SK-N-SH treated with all-trans-retinoic acid at 6 μM for 48 hours (cell line): Measurements from ENCODE around the gene IRGM.
"Not testable (repeated sequence)": the region's sequence is repeated elsewhere in the genome, so short reads cannot be mapped to it uniquely, and the experiment has no call there.

Experiments
- ATAC-seq: fragments of 200-7000 bp; cut with Tn5 transposase; 3 replicates; pipeline ENCODE4 v1.9.1; 2020; ENCODE audit warnings: mild to moderate bottlenecking, moderate library complexity
- BACH2 ChIP-seq: fragments of 250-450 bp; sonication (Bioruptor Pico); IDR thresholded peaks from 2 replicates; pipeline ENCODE4 v1.9.0; 2021; ENCODE audit warnings: mild to moderate bottlenecking, borderline replicate concordance
- CSDC2 ChIP-seq: fragments of 250-450 bp; sonication (Bioruptor Pico); IDR thresholded peaks from 2 replicates; pipeline ENCODE4 v1.5.0; 2020; ENCODE audit warnings: mild to moderate bottlenecking, moderate library complexity
- CSRNP3 ChIP-seq: fragments of 250-450 bp; sonication (Bioruptor Pico); IDR thresholded peaks from 2 replicates; pipeline ENCODE4 v1.5.1; 2021; ENCODE audit warnings: mild to moderate bottlenecking, moderate library complexity
- ESRRG ChIP-seq: fragments of 250-450 bp; sonication (Bioruptor Pico); IDR thresholded peaks from 2 replicates; pipeline ENCODE4 v1.6.1; 2021; ENCODE audit warnings: mild to moderate bottlenecking
- GLIS3 ChIP-seq: fragments of 250-450 bp; sonication (Bioruptor Pico); IDR thresholded peaks from 2 replicates; pipeline ENCODE4 v1.5.0; 2020; ENCODE audit warnings: mild to moderate bottlenecking, moderate library complexity
- ISL1 ChIP-seq: fragments of 250-450 bp; sonication (Bioruptor Pico); IDR thresholded peaks from 2 replicates; pipeline ENCODE4 v2.1.2; 2022; ENCODE audit warnings: mild to moderate bottlenecking, moderate library complexity
- PPARA ChIP-seq: fragments of 250-450 bp; sonication (Bioruptor Pico); IDR thresholded peaks from 2 replicates; pipeline ENCODE4 v1.5.0; 2020; ENCODE audit warnings: mild to moderate bottlenecking, borderline replicate concordance
- RARB ChIP-seq: fragments of 250-450 bp; sonication (Bioruptor Pico); IDR thresholded peaks from 2 replicates; pipeline ENCODE4 v1.8.0; 2021; ENCODE audit warnings: mild to moderate bottlenecking, moderate library complexity
- SNAI2 ChIP-seq: fragments of 250-450 bp; sonication (Bioruptor Pico); IDR thresholded peaks from 2 replicates; pipeline ENCODE4 v1.5.0; 2020; ENCODE audit warnings: mild to moderate bottlenecking, moderate library complexity
- TOX ChIP-seq: fragments of 250-450 bp; sonication (Bioruptor Pico); IDR thresholded peaks from 2 replicates; pipeline ENCODE4 v1.8.0; 2021; ENCODE audit warnings: mild to moderate bottlenecking, moderate library complexity, borderline replicate concordance
- ZC3H10 ChIP-seq: fragments of 250-450 bp; sonication (Bioruptor Pico); IDR thresholded peaks from 2 replicates; pipeline ENCODE4 v1.5.1; 2021; ENCODE audit warnings: mild to moderate bottlenecking, moderate library complexity
- ZFP3 ChIP-seq: fragments of 250-450 bp; sonication (Bioruptor Pico); IDR thresholded peaks from 2 replicates; pipeline ENCODE4 v1.5.0; 2020; ENCODE audit warnings: mild to moderate bottlenecking, moderate library complexity
- ZFP30 ChIP-seq: fragments of 450-650 bp; formaldehyde crosslinking; IDR thresholded peaks from 2 replicates; pipeline ENCODE4 v1.5.0; 2022; ENCODE audit warnings: mild to moderate bottlenecking, moderate library complexity
- ZNF565 ChIP-seq: fragments of 450-650 bp; formaldehyde crosslinking; conservative IDR thresholded peaks from 2 replicates; pipeline ENCODE4 v1.5.0; 2020; ENCODE audit warnings: low read depth, mild to moderate bottlenecking, moderate library complexity
- ZNF70 ChIP-seq: fragments of 450-650 bp; formaldehyde crosslinking; IDR thresholded peaks from 2 replicates; pipeline ENCODE4 v1.5.0; 2020; ENCODE audit warnings: mild to moderate bottlenecking, moderate library complexity
- ZNF8 ChIP-seq: fragments of 450-650 bp; formaldehyde crosslinking; IDR thresholded peaks from 2 replicates; pipeline ENCODE4 v1.5.0; 2020; ENCODE audit warnings: mild to moderate bottlenecking, moderate library complexity
- TF ChIP-seq, protein P1 (sequence below): fragments of 250-450 bp; sonication (Bioruptor Pico); IDR thresholded peaks from 2 replicates; pipeline ENCODE4 v1.8.0; 2021; ENCODE audit warnings: low read depth, mild to moderate bottlenecking, moderate library complexity, borderline replicate concordance
- TF ChIP-seq, protein P2 (sequence below): fragments of 250-450 bp; sonication (Bioruptor Pico); IDR thresholded peaks from 2 replicates; pipeline ENCODE4 v1.5.1; 2020; ENCODE audit warnings: low read depth, mild to moderate bottlenecking, moderate library complexity
- TF ChIP-seq, protein P3 (sequence below): fragments of 250-450 bp; sonication (Bioruptor Pico); IDR thresholded peaks from 2 replicates; pipeline ENCODE4 v1.5.0; 2020; ENCODE audit warnings: mild to moderate bottlenecking, moderate library complexity
- TF ChIP-seq, protein P4 (sequence below): fragments of 250-450 bp; sonication (Bioruptor Pico); IDR thresholded peaks from 2 replicates; pipeline ENCODE4 v1.8.0; 2020; ENCODE audit warnings: mild to moderate bottlenecking, moderate library complexity, borderline replicate concordance

The IRGM gene

GRCh38 chr5:150836064-150836463 lies 10.3 kb upstream of the IRGM start:
- ATAC-seq: no peak
- TF ChIP-seq GLIS3 (no peak), ISL1 (CRISPR knock-in tag) (no peak), ZFP3 (CRISPR knock-in tag) (no peak), TOX (CRISPR knock-in tag) (no peak), ESRRG (CRISPR knock-in tag) (no peak), ZNF8 (CRISPR knock-in tag) (no peak), ZNF565 (CRISPR knock-in tag) (no peak), PPARA (CRISPR knock-in tag) (no peak), CSDC2 (no peak), ZFP30 (CRISPR knock-in tag) (no peak), SNAI2 (no peak), CSRNP3 (CRISPR knock-in tag) (no peak), ZC3H10 (CRISPR knock-in tag) (no peak)
- TF ChIP-seq, protein P1, sequence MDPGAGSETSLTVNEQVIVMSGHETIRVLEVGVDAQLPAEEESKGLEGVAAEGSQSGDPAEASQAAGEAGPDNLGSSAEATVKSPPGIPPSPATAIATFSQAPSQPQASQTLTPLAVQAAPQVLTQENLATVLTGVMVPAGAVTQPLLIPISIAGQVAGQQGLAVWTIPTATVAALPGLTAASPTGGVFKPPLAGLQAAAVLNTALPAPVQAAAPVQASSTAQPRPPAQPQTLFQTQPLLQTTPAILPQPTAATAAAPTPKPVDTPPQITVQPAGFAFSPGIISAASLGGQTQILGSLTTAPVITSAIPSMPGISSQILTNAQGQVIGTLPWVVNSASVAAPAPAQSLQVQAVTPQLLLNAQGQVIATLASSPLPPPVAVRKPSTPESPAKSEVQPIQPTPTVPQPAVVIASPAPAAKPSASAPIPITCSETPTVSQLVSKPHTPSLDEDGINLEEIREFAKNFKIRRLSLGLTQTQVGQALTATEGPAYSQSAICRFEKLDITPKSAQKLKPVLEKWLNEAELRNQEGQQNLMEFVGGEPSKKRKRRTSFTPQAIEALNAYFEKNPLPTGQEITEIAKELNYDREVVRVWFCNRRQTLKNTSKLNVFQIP (CRISPR knock-in tag): no peak
- TF ChIP-seq, protein P2, sequence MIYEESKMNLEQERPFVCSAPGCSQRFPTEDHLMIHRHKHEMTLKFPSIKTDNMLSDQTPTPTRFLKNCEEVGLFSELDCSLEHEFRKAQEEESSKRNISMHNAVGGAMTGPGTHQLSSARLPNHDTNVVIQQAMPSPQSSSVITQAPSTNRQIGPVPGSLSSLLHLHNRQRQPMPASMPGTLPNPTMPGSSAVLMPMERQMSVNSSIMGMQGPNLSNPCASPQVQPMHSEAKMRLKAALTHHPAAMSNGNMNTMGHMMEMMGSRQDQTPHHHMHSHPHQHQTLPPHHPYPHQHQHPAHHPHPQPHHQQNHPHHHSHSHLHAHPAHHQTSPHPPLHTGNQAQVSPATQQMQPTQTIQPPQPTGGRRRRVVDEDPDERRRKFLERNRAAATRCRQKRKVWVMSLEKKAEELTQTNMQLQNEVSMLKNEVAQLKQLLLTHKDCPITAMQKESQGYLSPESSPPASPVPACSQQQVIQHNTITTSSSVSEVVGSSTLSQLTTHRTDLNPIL (CRISPR knock-in tag): no peak
- TF ChIP-seq, protein P3, sequence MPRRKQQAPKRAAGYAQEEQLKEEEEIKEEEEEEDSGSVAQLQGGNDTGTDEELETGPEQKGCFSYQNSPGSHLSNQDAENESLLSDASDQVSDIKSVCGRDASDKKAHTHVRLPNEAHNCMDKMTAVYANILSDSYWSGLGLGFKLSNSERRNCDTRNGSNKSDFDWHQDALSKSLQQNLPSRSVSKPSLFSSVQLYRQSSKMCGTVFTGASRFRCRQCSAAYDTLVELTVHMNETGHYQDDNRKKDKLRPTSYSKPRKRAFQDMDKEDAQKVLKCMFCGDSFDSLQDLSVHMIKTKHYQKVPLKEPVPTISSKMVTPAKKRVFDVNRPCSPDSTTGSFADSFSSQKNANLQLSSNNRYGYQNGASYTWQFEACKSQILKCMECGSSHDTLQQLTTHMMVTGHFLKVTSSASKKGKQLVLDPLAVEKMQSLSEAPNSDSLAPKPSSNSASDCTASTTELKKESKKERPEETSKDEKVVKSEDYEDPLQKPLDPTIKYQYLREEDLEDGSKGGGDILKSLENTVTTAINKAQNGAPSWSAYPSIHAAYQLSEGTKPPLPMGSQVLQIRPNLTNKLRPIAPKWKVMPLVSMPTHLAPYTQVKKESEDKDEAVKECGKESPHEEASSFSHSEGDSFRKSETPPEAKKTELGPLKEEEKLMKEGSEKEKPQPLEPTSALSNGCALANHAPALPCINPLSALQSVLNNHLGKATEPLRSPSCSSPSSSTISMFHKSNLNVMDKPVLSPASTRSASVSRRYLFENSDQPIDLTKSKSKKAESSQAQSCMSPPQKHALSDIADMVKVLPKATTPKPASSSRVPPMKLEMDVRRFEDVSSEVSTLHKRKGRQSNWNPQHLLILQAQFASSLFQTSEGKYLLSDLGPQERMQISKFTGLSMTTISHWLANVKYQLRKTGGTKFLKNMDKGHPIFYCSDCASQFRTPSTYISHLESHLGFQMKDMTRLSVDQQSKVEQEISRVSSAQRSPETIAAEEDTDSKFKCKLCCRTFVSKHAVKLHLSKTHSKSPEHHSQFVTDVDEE: no peak
- TF ChIP-seq, protein P4, sequence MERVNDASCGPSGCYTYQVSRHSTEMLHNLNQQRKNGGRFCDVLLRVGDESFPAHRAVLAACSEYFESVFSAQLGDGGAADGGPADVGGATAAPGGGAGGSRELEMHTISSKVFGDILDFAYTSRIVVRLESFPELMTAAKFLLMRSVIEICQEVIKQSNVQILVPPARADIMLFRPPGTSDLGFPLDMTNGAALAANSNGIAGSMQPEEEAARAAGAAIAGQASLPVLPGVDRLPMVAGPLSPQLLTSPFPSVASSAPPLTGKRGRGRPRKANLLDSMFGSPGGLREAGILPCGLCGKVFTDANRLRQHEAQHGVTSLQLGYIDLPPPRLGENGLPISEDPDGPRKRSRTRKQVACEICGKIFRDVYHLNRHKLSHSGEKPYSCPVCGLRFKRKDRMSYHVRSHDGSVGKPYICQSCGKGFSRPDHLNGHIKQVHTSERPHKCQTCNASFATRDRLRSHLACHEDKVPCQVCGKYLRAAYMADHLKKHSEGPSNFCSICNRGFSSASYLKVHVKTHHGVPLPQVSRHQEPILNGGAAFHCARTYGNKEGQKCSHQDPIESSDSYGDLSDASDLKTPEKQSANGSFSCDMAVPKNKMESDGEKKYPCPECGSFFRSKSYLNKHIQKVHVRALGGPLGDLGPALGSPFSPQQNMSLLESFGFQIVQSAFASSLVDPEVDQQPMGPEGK: no peak

- ATAC-seq: no peak
- no peak for TF ChIP-seq ZFP30 (CRISPR knock-in tag)
- TF ChIP-seq CSRNP3 (CRISPR knock-in tag): no peak
- no peak for TF ChIP-seq ESRRG (CRISPR knock-in tag)
- TF ChIP-seq ZC3H10 (CRISPR knock-in tag): no peak
- TF ChIP-seq, protein P3: no peak
- TF ChIP-seq BACH2 (CRISPR knock-in tag): no peak
- no peak for TF ChIP-seq SNAI2
- TF ChIP-seq ZFP3 (CRISPR knock-in tag): no peak
- TF ChIP-seq PPARA (CRISPR knock-in tag): no peak
- no peak for TF ChIP-seq RARB (CRISPR knock-in tag)
- no peak for TF ChIP-seq ZNF70
- TF ChIP-seq, protein P2 (CRISPR knock-in tag): no peak
Measured at GRCh38 chr5:150836703-150837102, 9.6 kb upstream of the IRGM start.

GRCh38 chr5:150845185-150845859 lies 999 bp upstream of the IRGM start:
- ATAC-seq: not testable (repeated sequence)
